H1 (cell line): ENCODE measurements around the gene SLMAP. TPM values are rescaled to one million over a fixed set of nuclear protein-coding genes. Genes with fewer than 3 reads are reported as not detected.

Experiments
- CREB1 ChIP-seq: IDR thresholded peaks from 2 replicates; pipeline ENCODE4 v1.6.1; 2012; ENCODE audit warnings: inconsistent platforms
- FOSL1 ChIP-seq: IDR thresholded peaks from 2 replicates; pipeline ENCODE4 v1.6.1; 2011; ENCODE audit warnings: mild to moderate bottlenecking, low read depth, low read length, moderate library complexity; ENCODE audit not compliant: insufficient read depth
- TCF12 ChIP-seq: IDR thresholded peaks from 2 replicates; pipeline ENCODE4 v1.6.1; 2011; ENCODE audit warnings: low read depth, mild to moderate bottlenecking, low read length
- polyA plus RNA-seq, 7 experiments: library from polyadenylated mRNA; depleted of rRNA in 3 of 7; stranded (reverse) in 5 of 7; unstranded in 2 of 7; fragments of >200 nt in 5 of 7; fragments of 200-250 nt in 2 of 7; gene quantifications; 1 replicate in 5 of 7; 2 replicates in 1 of 7; 4 replicates in 1 of 7; pipeline versions ENCODE4 v1.2.1 to v1.2.3, GENCODE V29; 2011 to 2013; ENCODE audit warnings: missing spikeins in 2 of 7, mixed read lengths in 2 of 7
- total RNA-seq: library from RNA; stranded (reverse); fragmentation: NEBNext Ultra II Directional; extraction: Animal tissue kit (Norgen Biotek cat#: 25700); gene quantifications from 2 replicates; pipeline ENCODE4 v1.2.1, GENCODE V29; 2021

The SLMAP gene
- total and polyA plus RNA-seq, 2 of the 8 experiments (the other 6 are each of a cell fraction or from before 2014, with no cell fraction given), result 13.6 to 70.4 TPM

DNA sequence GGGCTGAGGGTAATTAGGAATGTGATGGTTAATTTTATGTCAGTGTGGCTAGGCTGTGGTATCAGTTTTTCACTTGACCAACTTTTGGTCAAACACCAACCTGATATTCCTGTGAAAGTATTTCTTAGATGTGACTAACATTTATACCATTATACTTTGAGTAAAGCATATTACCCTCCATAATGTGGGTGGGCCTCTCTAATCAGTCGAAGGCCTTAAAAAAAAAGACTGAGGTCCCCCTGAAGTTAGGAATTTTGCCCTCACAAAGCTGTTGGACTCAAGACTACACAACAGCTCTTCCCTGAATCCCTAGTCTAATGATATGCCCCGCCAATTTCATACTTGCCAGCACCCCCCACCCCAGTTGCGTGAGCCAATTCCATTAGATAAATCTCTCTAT, 12.5 kb downstream of the SLMAP start (continued):
- TF ChIP-seq CREB1 (no peak), TCF12 (no peak), FOSL1 (no peak)
